HG03439 (cell line): ENCODE measurements around the gene CT45A5.
"Not testable (repeated sequence)": the region's sequence is repeated elsewhere in the genome, so short reads cannot be mapped to it uniquely, and the experiment has no call there.

Experiments
- ATAC-seq: cut with Tn5 transposase; IDR thresholded peaks from one replicate; pipeline ENCODE4 v1.9.1; 2021; ENCODE audit warnings: mild to moderate bottlenecking, moderate library complexity; ENCODE audit not compliant: unreplicated experiment

CT45A5 gene, protein sequence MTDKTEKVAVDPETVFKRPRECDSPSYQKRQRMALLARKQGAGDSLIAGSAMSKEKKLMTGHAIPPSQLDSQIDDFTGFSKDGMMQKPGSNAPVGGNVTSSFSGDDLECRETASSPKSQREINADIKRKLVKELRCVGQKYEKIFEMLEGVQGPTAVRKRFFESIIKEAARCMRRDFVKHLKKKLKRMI

DNA sequence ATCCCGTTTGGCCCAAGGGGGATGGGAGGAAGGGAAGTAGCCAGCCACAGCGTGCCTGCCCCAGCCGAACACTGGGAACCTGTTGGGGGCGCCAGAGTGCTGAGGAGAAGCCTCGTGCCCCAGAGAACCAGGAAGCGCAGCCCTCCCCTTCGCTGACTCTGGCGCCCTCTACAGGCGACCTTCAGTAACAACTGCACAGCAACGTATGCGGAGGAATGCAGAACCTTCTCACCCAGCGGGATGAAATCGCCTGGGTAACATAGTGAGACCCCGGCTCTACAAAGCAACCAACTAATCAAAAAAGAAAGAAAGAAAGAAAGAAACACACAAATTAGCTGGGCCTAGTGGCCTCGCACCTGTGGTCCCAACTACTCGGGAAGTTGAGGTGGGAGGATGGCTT lies at the start of gene CT45A5:
CT45A5 (minus strand) TSS at position 101 of the 400 bp plus-strand sequence. CDS start 3,774 bp downstream, outside the sequence.
- ATAC-seq: not testable (repeated sequence)

DNA sequence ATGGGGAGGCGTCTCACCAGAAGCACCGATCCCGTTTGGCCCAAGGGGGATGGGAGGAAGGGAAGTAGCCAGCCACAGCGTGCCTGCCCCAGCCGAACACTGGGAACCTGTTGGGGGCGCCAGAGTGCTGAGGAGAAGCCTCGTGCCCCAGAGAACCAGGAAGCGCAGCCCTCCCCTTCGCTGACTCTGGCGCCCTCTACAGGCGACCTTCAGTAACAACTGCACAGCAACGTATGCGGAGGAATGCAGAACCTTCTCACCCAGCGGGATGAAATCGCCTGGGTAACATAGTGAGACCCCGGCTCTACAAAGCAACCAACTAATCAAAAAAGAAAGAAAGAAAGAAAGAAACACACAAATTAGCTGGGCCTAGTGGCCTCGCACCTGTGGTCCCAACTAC lies 34.6 kb upstream of the CT45A5 start, which contains the start of gene CT45A2:
CT45A2 (minus strand) TSS at position 101 of the 400 bp plus-strand sequence. CDS start 3,747 bp downstream, outside the sequence.
- ATAC-seq: not testable (repeated sequence)

DNA sequence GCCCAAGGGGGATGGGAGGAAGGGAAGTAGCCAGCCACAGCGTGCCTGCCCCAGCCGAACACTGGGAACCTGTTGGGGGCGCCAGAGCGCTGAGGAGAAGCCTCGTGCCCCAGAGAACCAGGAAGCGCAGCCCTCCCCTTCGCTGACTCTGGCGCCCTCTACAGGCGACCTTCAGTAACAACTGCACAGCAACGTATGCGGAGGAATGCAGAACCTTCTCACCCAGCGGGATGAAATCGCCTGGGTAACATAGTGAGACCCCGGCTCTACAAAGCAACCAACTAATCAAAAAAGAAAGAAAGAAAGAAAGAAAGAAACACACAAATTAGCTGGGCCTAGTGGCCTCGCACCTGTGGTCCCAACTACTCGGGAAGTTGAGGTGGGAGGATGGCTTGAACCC lies 17.4 kb upstream of the CT45A5 start, which contains the start of gene CT45A6:
CT45A6 (minus strand) TSS at position 101 of the 400 bp plus-strand sequence. CDS start 3,794 bp downstream, outside the sequence.
- not testable (repeated sequence) for ATAC-seq

DNA sequence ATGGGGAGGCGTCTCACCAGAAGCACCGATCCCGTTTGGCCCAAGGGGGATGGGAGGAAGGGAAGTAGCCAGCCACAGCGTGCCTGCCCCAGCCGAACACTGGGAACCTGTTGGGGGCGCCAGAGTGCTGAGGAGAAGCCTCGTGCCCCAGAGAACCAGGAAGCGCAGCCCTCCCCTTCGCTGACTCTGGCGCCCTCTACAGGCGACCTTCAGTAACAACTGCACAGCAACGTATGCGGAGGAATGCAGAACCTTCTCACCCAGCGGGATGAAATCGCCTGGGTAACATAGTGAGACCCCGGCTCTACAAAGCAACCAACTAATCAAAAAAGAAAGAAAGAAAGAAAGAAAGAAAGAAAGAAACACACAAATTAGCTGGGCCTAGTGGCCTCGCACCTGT lies 17.2 kb downstream of the CT45A5 start, which contains the start of gene CT45A3:
CT45A3 (minus strand) TSS at position 101 of the 400 bp plus-strand sequence. CDS start 3,747 bp downstream, outside the sequence.
- not testable (repeated sequence) for ATAC-seq

DNA sequence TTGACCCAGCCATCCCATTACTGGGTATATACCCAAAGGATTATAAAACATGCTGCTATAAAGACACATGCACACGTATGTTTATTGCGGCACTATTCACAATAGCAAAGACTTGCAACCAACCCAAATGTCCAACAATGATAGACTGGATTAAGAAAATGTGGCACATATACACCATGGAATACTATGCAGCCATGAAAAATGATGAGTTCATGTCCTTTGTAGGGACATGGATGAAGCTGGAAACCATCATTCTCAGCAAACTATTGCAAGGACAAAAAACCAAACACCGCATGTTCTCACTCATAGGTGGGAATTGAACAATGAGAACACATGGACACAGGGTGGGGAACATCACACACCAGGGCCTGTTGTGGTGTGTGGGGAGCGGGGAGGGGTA lies 40.6 kb downstream of the CT45A5 start:
- ATAC-seq: not testable (repeated sequence)

DNA sequence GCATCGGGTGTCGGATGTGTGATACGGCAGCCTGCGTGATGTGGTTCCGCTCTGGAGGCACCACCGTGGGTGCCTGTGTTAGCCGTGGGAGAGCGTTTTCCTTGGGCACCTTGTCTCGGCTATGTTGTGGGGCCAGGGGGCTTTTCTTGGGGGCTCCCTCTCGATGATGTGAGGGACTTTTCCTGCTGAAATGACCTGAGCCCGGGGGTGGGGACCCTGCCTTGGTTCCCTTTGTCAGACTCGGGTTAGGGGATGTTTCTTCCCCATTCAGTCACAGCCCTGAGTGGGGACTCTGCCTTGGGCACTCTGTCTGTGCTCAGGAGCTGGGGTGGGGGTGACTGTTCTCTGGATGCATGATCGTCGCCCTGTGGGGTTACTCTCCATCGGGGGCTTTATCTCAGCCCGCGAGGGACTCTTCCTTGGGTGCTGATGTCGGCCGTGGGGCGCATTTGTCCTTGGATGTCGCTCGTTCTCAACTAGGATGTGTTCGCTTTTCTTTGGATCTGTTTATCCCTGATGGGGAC lies 44.0 kb downstream of the CT45A5 start:
- ATAC-seq: no peak

DNA sequence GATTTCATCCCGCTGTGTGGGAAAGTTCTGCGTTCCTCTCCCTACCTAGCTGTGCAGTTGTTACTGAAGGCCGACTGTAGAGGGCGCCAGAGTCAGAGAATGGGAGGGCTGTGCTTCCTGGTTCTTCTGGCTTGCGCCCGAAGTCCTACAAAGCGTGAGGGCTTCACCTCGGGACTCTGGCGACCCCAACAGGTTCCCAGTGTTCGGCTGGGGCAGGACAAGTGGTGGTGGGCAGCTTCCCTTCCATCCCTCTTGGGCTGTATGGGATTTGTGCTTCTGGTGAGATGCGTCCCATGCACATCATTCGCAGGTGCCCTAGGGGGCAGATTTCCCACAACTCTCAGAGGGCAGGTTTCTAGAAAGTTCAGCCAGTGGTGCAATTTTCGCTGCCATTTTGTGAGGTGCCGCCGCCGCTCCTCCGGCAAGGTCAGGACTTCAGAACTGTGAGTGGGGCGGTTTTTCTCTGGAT lies 44.6 kb downstream of the CT45A5 start:
- ATAC-seq: no peak

DNA sequence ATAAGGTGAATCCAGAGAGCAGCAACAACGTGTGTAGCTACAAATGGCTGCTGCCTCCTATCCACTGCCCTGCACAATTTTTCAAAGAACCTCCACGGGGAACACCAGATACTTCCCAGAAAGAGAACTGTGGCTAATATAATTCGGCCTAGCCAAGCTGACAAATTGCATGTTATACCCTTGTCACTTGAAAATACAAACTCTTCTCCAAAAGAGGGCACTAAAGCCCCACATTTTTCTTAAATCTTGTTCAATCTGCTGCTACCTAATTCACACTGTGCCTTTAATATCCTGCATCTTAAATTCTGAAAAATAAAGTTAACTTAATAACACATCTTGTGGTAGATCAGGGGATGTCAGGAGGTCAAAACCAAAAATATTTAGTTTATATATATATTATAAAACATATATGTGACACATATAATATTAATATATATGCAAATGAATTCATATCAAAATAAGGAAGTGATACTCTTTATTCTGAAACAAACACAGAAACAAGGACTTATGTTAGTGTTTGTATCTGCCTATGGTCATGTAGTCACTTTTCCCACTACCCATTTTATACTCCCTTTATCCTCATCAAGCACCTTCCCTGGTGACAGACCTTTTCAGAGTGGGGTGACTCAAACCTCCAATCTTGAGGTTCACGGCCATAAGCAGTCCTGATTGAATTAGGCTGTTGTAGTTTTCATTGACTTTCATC lies 47.8 kb downstream of the CT45A5 start:
- ATAC-seq: no peak

DNA sequence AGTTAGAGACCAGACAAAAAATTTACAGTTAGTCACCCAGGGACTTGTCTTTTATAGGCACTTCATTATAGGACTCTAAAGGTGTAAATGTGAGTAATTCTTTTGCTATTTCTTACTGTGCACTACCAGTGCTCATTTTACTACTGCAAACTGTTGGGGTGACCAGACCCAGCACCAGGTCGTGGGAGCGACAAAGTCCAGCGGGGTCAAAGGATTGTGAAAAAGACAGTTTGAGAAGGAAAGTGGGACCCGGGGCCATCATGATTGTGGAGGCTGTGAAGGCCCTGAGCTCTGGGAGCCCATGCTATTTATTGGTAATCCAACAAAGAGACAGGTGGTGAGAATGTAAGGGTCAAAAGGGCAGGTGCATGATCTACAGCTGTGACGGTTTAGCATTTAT lies 50.6 kb downstream of the CT45A5 start:
- not testable (repeated sequence) for ATAC-seq
